ENCODE measurements around the gene WDR74. TPM values are rescaled to one million over a fixed set of nuclear protein-coding genes. Genes with fewer than 3 reads are reported as not detected.
A peak's percentile ranks its signal among the peaks of the same experiment; 100 is the strongest.

WDR74 gene
- total RNA-seq, 1 experiment from 2014 or later: 72.4 TPM

- Histone ChIP-seq H3K4me2 (peak overlapping the region; percentile 80), H3K27ac (peak overlapping the region; percentile 74), H3K9me2 (ENCODE audit: insufficient read depth) (no peaks in the 10 kb centered on the region), H3K4me1 (replicated peaks; ENCODE audit: insufficient read depth) (peaks cover 29% of the 10 kb centered on the region), H3K27me3 (ENCODE audit: insufficient read depth, low read depth) (no peaks in the 10 kb centered on the region), H3F3A (ENCODE audit: insufficient read depth, low read depth) (peaks cover 68% of the 10 kb centered on the region), H3K36me3 (ENCODE audit: low read depth) (peaks cover 19% of the 10 kb centered on the region), H3K9me3 (ENCODE audit: insufficient read depth, low read depth) (no peaks in the 10 kb centered on the region), H3K4me3 (peak overlapping the region; percentile 60), H3K79me2 (ENCODE audit: low read depth) (peaks cover 46% of the 10 kb centered on the region), H2AFZ (peak overlapping the region; percentile 76; the same call in 1 of the 2 replicates), H4K20me1 (ENCODE audit: insufficient read depth) (peaks cover 13% of the 10 kb centered on the region; the same call in 1 of the 2 replicates)
- TF ChIP-seq CTCF (conservative IDR thresholded peaks at IDR 0.05) (peak; percentile 96), EZH2 (IDR thresholded peaks at IDR 0.05; ENCODE audit: low read depth) (no peak)
- peak; percentile 72 to 93 for DNase-seq
- no TSS peak for BruUV-seq (replicated peaks)
- CTCF ChIA-PET: interaction anchor here (0.5 to 1.8 kb wide), 11 partner anchors 12 to 916 kb away, joined by 3 to 18 read pairs (median 4); partner anchors contain the start of genes TAF6L and ZBTB3
- intact Hi-C loops (cut with micrococcal nuclease; ENCODE audit: unreplicated experiment): loop anchor here (1.0 to 5.0 kb wide), 9 partner anchors 18 to 394 kb away; partner anchors contain the start of genes HNRNPUL2, NXF1, SLC3A2 and TTC9C
- POLR2A ChIA-PET (ENCODE audit: unreplicated experiment): interaction anchor here (0.5 to 2.1 kb wide), 10 partner anchors 15 to 1159 kb away, joined by 3 to 23 read pairs (median 6); partner anchors contain the start of gene TAF6L
Measured at GRCh38 chr11:62786318-62787004, 52.9 kb downstream of the WDR74 start.

Small RNA genes lying within 50 kb of the gene (microRNA-seq; reads per million reads assigned to microRNA genes)
- gene MIR6514 (ENCODE audit: borderline number of aligned reads, borderline replicate concordance) (not detected), gene MIR6748 (ENCODE audit: borderline number of aligned reads, borderline replicate concordance) (not detected)

Other genes starting within 250 kb of the WDR74 start
- gene TUT1, start 248.1 kb downstream of the WDR74 start, total RNA-seq (2021): 39.3 and 40.5 TPM in 2 replicates
- 96.6 and 120 TPM in 2 replicates for gene MTA2, start 237.7 kb downstream of the WDR74 start, total RNA-seq (2021)
- 83.2 and 84.2 TPM in 2 replicates for gene EML3, start 226.8 kb downstream of the WDR74 start, total RNA-seq (2021)
- gene ROM1, start 226.3 kb downstream of the WDR74 start, total RNA-seq (2021): 6.2 and 7.0 TPM in 2 replicates
- gene B3GAT3, start 217.6 kb downstream of the WDR74 start, total RNA-seq (2021): 38.9 and 60.5 TPM in 2 replicates
- 478 and 525 TPM in 2 replicates for gene GANAB, start 193.0 kb downstream of the WDR74 start, total RNA-seq (2021)
- gene INTS5, start 186.3 kb downstream of the WDR74 start, total RNA-seq (2021): 28.2 and 31.5 TPM in 2 replicates
- 86.7 and 94.9 TPM in 2 replicates for gene C11orf98, start 174.4 kb downstream of the WDR74 start, total RNA-seq (2021)
- gene CSKMT, start 174.3 kb downstream of the WDR74 start, total RNA-seq (2021): 19.2 and 51.9 TPM in 2 replicates
- gene UQCC3, start 167.9 kb downstream of the WDR74 start, total RNA-seq (2021): 16.1 and 25.4 TPM in 2 replicates
- 13.2 and 16.1 TPM in 2 replicates for gene LBHD1, start 167.3 kb downstream of the WDR74 start, total RNA-seq (2021)
- gene UBXN1, start 160.5 kb downstream of the WDR74 start, total RNA-seq (2021): 143 and 150 TPM in 2 replicates
- gene LRRN4CL, start 150.1 kb downstream of the WDR74 start, total RNA-seq (2021): 1.0 and 1.3 TPM in 2 replicates
- gene BSCL2, start 132.2 kb downstream of the WDR74 start, total RNA-seq (2021): 173 and 201 TPM in 2 replicates
- 0.57 TPM in 1 of 2 replicates, not detected in the other for gene GNG3, start 131.9 kb downstream of the WDR74 start, total RNA-seq (2021)
- gene HNRNPUL2, start 112.1 kb downstream of the WDR74 start, total RNA-seq (2021): 55.2 and 76.9 TPM in 2 replicates
- gene TTC9C, start 111.1 kb downstream of the WDR74 start, total RNA-seq (2021): 65.3 and 71.4 TPM in 2 replicates
- gene ZBTB3, start 85.4 kb downstream of the WDR74 start, total RNA-seq (2021): 16.5 and 17.2 TPM in 2 replicates
- gene POLR2G, start 78.0 kb downstream of the WDR74 start, total RNA-seq (2021): 131 and 155 TPM in 2 replicates
- gene TAF6L, start 68.2 kb downstream of the WDR74 start, total RNA-seq (2021): 31.2 and 36.4 TPM in 2 replicates
- gene TMEM179B, start 52.2 kb downstream of the WDR74 start, total RNA-seq (2021): 45.5 and 48.3 TPM in 2 replicates
- gene TMEM223, start 47.6 kb downstream of the WDR74 start, total RNA-seq (2021): 17.9 and 22.6 TPM in 2 replicates
- 45.6 and 56.1 TPM in 2 replicates for gene NXF1, start 34.1 kb downstream of the WDR74 start, total RNA-seq (2021)
- 61.9 and 65.8 TPM in 2 replicates for gene STX5, start 7.5 kb downstream of the WDR74 start, total RNA-seq (2021)
- not detected in 2 replicates for gene TEX54, start 6.7 kb downstream of the WDR74 start, total RNA-seq (2021)
- 513 and 619 TPM in 2 replicates for gene SLC3A2, start 41.3 kb upstream of the WDR74 start, total RNA-seq (2021)
- gene CHRM1, start 81.8 kb upstream of the WDR74 start, total RNA-seq (2021): not detected in 2 replicates
- gene SLC22A6, start 145.4 kb upstream of the WDR74 start, total RNA-seq (2021): not detected in 2 replicates
- not detected in 2 replicates for gene SLC22A8, start 176.3 kb upstream of the WDR74 start, total RNA-seq (2021)